Renal cortex interstitium (tissue), 15 donors: Measurements from ENCODE around the gene ZBED2. TPM values are rescaled to one million over a fixed set of nuclear protein-coding genes. Genes with fewer than 3 reads are reported as not detected.
"Not testable (repeated sequence)": the region's sequence is repeated elsewhere in the genome, so short reads cannot be mapped to it uniquely, and the experiment has no call there.

Experiments used
- DNase-seq, 11 donors: peaks; one replicate each; pipeline ENCODE4 v3.0.0-alpha.2; 2013; ENCODE audit warnings: low read depth in 9 of 11, low spot score in 4 of 11; ENCODE audit errors: extremely low read depth in 1 of 11
- long read RNA-seq, 16 experiments: transcript quantifications; one replicate each; lab custom pipeline, GENCODE V29; 2026
- polyA plus RNA-seq, 3 donors: library from polyadenylated mRNA; unstranded; fragments of 120-200 nt; gene quantifications; one replicate each; pipeline ENCODE4 v1.2.1, GENCODE V29; 2013; ENCODE audit not compliant: insufficient read length in 3 of 3

Gene ZBED2, protein sequence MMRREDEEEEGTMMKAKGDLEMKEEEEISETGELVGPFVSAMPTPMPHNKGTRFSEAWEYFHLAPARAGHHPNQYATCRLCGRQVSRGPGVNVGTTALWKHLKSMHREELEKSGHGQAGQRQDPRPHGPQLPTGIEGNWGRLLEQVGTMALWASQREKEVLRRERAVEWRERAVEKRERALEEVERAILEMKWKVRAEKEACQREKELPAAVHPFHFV
- polyA plus RNA-seq: under 1 TPM; 0.21 to 0.49 (median 0.44) TPM
- long read RNA-seq, donor 1: 0 reads
- long read RNA-seq, donor 2: 0 reads
- long read RNA-seq, donor 3: 0 reads
- long read RNA-seq, donor 4: 0 reads
- long read RNA-seq, donor 5: 0 reads
- long read RNA-seq, donor 6, partial matches to known transcripts: 0 of 1 reads
- long read RNA-seq, donor 6, other reads (novel, unspliced or antisense): 0 of 1 reads
- long read RNA-seq, donor 7: 0 reads
- long read RNA-seq, donor 8: 0 reads
- long read RNA-seq, donor 9: 0 reads
- long read RNA-seq, donor 10: 0 reads
- long read RNA-seq, donor 11: 0 reads
- long read RNA-seq, donor 12: 0 reads
- long read RNA-seq, donor 13: 0 reads
- long read RNA-seq, donor 14: 0 reads
- long read RNA-seq, donor 15, partial matches to known transcripts: 0 of 1 reads
- long read RNA-seq, donor 15, other reads (novel, unspliced or antisense): 0 of 1 reads
- long read RNA-seq, donor 16: 0 reads

DNA sequence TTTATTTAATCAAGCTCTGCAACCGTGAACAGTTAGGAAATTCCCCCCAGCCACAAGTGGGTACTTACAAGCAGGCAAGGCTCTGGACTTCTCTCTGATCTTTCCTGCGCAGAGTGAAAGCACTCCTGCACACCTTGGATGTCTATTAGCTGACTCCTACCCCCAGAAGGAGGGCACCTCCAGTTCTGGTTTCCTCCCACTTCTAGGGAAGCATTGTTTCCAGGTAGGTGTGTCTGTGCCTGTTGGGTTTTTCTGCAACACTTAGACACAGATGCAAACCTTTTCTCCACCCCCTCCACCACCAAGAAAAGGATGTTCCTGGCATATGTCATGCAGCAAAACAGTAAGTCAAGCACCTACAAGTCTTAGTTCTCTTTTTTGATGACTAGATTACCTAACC lies at the start of gene ZBED2:
TSS of gene ZBED2 (minus strand) at position 115 of the 400 bp plus-strand sequence. CDS start 1,145 bp downstream, outside the sequence.
- no peak for DNase-seq

- DNase-seq: no peak
Measured at GRCh38 chr3:111639316-111639715, 44.2 kb upstream of the ZBED2 start.

DNA sequence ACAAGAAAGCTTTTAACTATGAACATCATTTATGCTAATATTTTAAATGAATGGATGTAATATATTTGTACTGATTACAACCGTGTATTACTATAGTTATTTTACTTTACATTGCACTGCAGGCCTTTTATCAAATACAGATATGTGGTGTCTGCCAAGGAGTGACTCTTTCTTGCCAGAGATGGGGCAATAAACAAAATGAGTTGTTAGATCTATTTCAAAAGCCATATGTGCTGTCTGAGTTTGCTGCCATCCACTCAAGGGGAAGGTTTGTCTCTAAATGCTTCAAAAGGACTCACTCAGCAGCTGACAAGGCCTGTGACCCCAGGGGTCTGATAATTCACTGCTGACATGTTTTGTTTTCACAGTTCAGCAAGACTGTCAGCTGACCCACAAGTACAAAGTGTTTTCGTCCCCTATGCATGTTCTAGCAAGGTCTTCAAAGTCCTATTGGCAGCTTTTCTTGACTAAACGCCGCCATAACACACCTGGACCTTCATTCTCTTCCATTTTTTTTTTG lies 41.3 kb upstream of the ZBED2 start:
- DNase-seq: peak in 3 of 11 donors; percentile 5 to 12 (median 7)

- no peak for DNase-seq
Measured at GRCh38 chr3:111635403-111635802, 40.3 kb upstream of the ZBED2 start.

DNA sequence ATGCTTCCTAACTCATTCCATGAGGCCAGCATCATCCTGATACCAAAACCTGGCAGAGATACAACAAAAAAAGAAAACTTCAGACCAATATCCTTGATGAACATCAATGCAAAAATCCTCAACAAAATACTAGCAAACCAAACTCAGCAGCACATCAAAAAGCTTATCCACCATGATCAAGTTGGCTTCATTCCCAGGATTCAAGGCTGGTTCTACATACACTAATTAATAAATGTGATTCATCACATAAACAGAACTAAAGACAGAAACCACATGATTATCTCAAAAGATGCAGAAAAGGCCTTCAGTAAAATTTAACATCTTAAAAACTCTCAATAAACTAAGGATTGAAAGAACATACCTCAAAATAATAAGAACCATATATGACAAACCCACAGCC lies 35.5 kb upstream of the ZBED2 start:
- not testable (repeated sequence) for DNase-seq

GRCh38 chr3:111629018-111629417 lies 33.9 kb upstream of the ZBED2 start:
- not testable (repeated sequence) for DNase-seq

DNA sequence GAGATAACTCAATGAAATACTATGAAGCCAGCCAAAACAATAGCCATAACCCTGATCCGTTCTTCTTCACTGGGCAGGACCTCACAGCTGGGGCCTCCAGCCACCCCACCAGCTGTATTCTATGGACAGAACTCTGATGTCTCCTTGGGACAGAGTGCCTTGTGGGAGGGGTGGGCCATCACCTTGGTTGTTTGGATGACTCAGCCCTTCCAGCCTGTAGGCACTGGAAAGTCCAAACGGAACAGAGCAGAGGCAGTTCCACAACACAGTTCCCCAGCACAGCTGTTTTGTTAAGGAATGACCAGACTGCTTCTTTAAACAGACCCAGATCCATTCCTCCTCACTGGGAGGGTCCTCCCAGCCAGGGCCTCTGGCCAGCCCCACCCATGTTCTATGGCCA lies 31.9 kb upstream of the ZBED2 start:
- no peak for DNase-seq

DNA sequence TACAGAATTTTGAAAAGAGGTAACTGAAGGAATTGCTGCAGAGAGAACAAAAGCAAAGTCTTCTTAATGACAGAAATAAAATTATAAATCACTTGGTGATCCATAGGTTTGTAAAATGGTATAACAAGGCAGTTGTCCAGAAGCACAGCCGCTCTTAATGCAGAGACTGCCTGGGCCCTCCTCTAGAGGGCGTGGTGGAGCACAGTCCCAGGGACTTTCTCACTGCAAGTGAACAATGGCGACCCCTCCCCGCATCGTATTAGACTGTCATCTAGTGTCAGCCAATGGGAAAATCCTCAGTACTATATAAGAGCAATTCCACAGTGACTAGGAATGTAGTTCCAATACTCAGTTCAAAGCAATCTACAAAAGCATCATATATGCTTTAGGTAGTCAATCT lies 26.4 kb upstream of the ZBED2 start:
- DNase-seq: no peak

GRCh38 chr3:111619833-111620232 lies 24.7 kb upstream of the ZBED2 start:
- DNase-seq: no peak

GRCh38 chr3:111618945-111619344 lies 23.8 kb upstream of the ZBED2 start:
- DNase-seq: no peak

DNA sequence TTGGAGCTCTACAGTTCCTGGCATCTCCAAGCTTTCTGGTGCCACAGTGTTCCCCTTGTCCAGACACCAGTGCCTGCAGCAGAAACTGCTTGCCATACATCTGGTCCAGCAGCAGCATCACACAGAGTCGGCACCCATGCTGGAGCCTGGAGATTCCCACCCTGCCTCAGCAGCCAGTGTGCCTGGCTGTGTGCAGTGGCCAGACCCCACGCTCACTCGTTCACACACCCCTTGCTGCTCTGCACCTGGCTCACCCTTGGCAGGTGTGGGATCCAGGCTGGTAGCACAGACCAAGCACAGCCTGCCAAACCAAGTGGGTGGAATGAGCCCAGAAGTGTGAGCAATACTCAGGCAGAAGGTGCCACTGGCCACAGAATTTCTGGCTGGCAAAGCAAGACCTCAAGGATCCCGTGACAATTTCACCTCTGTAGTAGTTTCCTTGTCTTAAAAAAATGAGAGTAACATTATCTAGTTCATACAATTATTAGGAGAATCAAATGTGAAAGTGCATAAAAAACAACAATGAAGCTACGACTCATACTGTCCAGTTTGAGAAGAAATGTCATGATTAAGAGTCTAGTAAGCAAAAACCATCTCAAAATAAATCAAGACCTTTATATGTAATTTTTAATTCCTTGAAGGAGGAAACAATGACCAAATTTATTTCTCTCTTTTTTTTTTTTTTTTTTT lies 22.9 kb upstream of the ZBED2 start:
- no peak for DNase-seq

DNA sequence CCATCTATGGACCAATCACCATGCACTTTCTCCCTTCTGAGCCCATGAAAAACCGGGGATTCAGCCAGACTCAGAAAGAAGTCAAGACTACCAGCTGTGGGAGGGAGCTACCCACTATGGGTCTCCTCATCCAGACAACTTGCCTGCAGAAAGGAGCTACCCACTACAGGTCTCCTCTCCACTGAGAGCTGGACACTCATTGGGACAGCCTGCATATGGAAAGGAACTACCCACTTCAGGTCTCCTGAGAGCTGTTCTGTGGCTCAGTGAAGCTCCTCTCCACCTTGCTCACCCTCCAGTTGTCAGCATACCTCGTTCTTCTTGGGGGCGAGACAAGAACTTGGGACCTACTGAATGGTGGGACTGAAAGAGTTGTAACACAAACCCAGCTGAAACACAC lies 22.3 kb upstream of the ZBED2 start:
- no peak for DNase-seq

DNA sequence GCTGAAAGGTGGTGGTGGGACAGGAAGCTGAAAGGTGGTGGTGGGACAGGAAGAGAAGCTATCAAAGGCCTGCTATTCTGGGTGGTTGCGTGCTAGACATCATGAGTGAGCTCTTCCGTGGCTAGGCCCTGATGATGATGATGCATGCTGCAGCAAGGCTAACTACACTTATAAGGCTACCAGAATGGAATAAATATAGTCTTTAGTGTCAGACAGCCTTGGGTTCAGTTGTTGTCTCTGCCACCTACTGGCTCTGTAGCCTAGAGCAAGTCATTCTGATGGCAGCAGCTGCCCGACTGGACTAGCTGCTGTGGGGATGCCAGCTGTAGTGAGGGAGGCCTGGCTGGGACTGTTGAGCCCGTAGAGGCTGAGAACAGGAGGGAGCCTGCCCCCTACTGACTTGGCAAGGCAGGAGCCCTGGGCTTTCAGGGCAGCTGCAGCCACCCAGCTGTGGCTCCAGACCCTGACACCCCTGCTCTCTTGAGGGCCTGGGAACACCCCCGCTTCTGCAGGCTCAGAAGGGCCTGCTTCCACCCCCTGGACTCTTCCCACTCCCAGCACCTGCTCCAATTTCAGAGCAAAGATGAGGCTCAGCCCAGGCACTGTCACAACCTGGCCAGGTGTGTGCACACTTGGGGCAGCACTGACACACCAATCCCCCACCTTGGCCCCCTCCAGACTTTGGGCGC lies 21.4 kb upstream of the ZBED2 start:
- no peak for DNase-seq

DNA sequence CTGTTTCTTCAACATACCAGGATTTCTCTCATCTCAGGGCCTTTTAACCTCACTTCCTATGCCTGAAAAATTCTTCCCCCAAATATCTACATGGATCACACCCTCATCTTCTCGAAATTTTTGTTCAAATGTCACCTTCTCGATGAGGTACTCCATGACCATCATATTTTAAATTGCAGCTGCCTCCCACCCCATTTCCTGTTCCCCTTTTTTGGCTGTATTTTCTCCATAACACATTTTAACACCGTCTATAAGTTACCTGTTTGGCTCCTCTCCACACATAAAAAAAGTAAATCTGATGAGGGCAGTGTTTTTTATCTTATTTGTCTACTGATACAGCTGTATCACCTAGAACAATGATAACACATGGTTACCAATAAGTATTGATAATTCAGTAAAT lies 20.7 kb upstream of the ZBED2 start:
- DNase-seq: no peak

GRCh38 chr3:111613294-111613693 lies 18.1 kb upstream of the ZBED2 start:
- no peak for DNase-seq

DNA sequence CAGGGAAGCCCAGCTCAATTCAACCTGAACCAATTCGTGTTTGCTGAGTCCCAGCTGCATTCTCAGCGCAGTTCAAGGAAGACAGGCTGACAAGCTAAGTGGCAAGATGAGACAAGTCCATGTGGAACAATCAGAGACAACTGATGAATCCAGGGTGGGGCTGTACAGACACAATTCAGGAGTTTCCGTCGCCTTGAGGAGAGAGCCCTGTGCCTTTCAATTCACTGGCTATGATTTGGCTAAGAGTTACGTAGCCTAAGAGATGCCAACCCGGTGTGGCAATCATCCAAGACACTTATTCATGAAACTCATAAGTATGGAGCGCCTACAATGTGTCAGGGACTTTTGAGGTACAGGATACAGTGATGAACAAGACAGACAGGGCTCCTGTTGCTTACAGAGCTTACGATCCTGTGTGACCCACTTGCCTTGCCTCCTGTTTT lies 15.5 kb upstream of the ZBED2 start:
- DNase-seq: no peak

- DNase-seq: no peak
Measured at GRCh38 chr3:111610189-111610588, 15.0 kb upstream of the ZBED2 start.

- DNase-seq: no peak
Measured at GRCh38 chr3:111609700-111610099, 14.6 kb upstream of the ZBED2 start.

DNA sequence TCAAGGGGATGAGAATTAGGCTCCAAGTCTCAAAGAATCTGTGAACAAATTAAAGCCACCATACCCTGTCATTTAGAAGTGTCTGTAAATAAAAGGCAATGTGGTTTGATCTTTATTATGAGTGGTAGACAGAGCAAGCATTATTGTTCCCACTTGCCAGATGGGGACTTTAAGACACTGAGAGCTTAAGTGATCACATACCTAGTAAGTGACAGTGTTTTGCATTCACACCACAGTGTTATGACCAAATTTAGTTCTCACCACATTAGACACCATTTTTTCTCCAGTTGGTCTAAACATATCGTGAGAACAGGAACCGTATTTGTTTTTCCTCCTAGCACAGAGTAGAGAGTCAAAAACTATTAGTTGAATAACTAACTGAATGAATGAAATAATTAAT lies 13.2 kb upstream of the ZBED2 start:
- DNase-seq: no peak
